ENCODE data around the gene NCKAP1. TPM values are rescaled to one million over a fixed set of nuclear protein-coding genes. Genes with fewer than 3 reads are reported as not detected.
A peak's percentile ranks its signal among the peaks of the same experiment; 100 is the strongest.

The NCKAP1 gene, protein sequence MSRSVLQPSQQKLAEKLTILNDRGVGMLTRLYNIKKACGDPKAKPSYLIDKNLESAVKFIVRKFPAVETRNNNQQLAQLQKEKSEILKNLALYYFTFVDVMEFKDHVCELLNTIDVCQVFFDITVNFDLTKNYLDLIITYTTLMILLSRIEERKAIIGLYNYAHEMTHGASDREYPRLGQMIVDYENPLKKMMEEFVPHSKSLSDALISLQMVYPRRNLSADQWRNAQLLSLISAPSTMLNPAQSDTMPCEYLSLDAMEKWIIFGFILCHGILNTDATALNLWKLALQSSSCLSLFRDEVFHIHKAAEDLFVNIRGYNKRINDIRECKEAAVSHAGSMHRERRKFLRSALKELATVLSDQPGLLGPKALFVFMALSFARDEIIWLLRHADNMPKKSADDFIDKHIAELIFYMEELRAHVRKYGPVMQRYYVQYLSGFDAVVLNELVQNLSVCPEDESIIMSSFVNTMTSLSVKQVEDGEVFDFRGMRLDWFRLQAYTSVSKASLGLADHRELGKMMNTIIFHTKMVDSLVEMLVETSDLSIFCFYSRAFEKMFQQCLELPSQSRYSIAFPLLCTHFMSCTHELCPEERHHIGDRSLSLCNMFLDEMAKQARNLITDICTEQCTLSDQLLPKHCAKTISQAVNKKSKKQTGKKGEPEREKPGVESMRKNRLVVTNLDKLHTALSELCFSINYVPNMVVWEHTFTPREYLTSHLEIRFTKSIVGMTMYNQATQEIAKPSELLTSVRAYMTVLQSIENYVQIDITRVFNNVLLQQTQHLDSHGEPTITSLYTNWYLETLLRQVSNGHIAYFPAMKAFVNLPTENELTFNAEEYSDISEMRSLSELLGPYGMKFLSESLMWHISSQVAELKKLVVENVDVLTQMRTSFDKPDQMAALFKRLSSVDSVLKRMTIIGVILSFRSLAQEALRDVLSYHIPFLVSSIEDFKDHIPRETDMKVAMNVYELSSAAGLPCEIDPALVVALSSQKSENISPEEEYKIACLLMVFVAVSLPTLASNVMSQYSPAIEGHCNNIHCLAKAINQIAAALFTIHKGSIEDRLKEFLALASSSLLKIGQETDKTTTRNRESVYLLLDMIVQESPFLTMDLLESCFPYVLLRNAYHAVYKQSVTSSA
- 10 to 100 TPM; 33.8 to 96.5 (median 77.4) TPM for total RNA-seq

GRCh38 chr2:183038341-183039300 lies at the start of gene NCKAP1:
Gene NCKAP1 (minus strand): TSS chr2:183038457. CDS start chr2:183038099, 358 bp downstream.
- Histone ChIP-seq H3K9me3 (peaks cover 0 to 6% (median 0%) of the 10 kb centered on the region in 4 donors), H3K27ac (peak within 1 kb of the TSS; percentile 79 to 99 (median 92)), H3K27me3 (no peaks in the 10 kb centered on the region), H3K4me1 (peaks cover 0 to 28% (median 12%) of the 10 kb centered on the region in 4 donors), H3K4me3 (peak within 1 kb of the TSS; percentile 59 to 92 (median 69)), H3K36me3 (no peaks in the 10 kb centered on the region)
- TF ChIP-seq, protein P1, sequence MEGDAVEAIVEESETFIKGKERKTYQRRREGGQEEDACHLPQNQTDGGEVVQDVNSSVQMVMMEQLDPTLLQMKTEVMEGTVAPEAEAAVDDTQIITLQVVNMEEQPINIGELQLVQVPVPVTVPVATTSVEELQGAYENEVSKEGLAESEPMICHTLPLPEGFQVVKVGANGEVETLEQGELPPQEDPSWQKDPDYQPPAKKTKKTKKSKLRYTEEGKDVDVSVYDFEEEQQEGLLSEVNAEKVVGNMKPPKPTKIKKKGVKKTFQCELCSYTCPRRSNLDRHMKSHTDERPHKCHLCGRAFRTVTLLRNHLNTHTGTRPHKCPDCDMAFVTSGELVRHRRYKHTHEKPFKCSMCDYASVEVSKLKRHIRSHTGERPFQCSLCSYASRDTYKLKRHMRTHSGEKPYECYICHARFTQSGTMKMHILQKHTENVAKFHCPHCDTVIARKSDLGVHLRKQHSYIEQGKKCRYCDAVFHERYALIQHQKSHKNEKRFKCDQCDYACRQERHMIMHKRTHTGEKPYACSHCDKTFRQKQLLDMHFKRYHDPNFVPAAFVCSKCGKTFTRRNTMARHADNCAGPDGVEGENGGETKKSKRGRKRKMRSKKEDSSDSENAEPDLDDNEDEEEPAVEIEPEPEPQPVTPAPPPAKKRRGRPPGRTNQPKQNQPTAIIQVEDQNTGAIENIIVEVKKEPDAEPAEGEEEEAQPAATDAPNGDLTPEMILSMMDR (IDR thresholded peaks at IDR 0.05), result peak; percentile 78 to 99 (median 91)
- no peak for TF ChIP-seq POLR2A (IDR thresholded peaks at IDR 0.05)
- peak; percentile 62 to 95 (median 94) for DNase-seq

- H3K4me3 ChIP-seq, result no peak overlapping the region
- TF ChIP-seq POLR2A (IDR thresholded peaks at IDR 0.05), result no peak
- TF ChIP-seq, protein P1 (IDR thresholded peaks at IDR 0.05), result no peak
- H3K27me3 ChIP-seq, result no peaks in the 10 kb centered on the region
- no peak overlapping the region for H3K27ac ChIP-seq
- H3K4me1 ChIP-seq, result peaks cover 0 to 4% (median 0%) of the 10 kb centered on the region in 4 donors
- no peaks in the 10 kb centered on the region for H3K9me3 ChIP-seq
- no peak for DNase-seq
- no peaks in the 10 kb centered on the region for H3K36me3 ChIP-seq
Observed at GRCh38 chr2:183081911-183082310, 43.7 kb upstream of the NCKAP1 start.

GRCh38 chr2:183079139-183079775 lies 41.0 kb upstream of the NCKAP1 start:
- Histone ChIP-seq H3K4me1 (peaks cover 0 to 4% (median 0%) of the 10 kb centered on the region in 4 donors), H3K27ac (peak overlapping the region; percentile 57 to 82 (median 76))

GRCh38 chr2:183078464-183079138 lies 40.3 kb upstream of the NCKAP1 start, which contains the start of gene DUSP19:
Gene DUSP19 (plus strand): TSS chr2:183078747. CDS start chr2:183078934, 187 bp downstream.
- peak; percentile 81 to 97 (median 83) for DNase-seq
- Histone ChIP-seq H3K36me3 (no peaks in the 10 kb centered on the region), H3K27ac (peak within 1 kb of the TSS; percentile 57 to 82 (median 76)), H3K27me3 (no peaks in the 10 kb centered on the region), H3K9me3 (no peaks in the 10 kb centered on the region), H3K4me3 (peak within 1 kb of the TSS; percentile 53 to 72 (median 61)), H3K4me1 (peaks cover 0 to 4% (median 0%) of the 10 kb centered on the region in 4 donors)
- TF ChIP-seq POLR2A (IDR thresholded peaks at IDR 0.05), result peak; percentile 42 to 86
- TF ChIP-seq, protein P1 (IDR thresholded peaks at IDR 0.05), result peak in 1 of 6 experiments; percentile 8

More at GRCh38 chr2:183079139-183079775, 41.0 kb upstream of the NCKAP1 start:
- Histone ChIP-seq H3K27me3 (no peaks in the 10 kb centered on the region), H3K9me3 (no peaks in the 10 kb centered on the region), H3K36me3 (no peaks in the 10 kb centered on the region), H3K4me3 (peak overlapping the region; percentile 53 to 72 (median 61))
- no peak for TF ChIP-seq POLR2A (IDR thresholded peaks at IDR 0.05)
- TF ChIP-seq, protein P1 (IDR thresholded peaks at IDR 0.05), result no peak
- DNase-seq, result no peak

Data from Peyer's patch (tissue), 4 donors.